ENCODE results near the gene KLHDC3. TPM values are rescaled to one million over a fixed set of nuclear protein-coding genes. Genes with fewer than 3 reads are reported as not detected.

The KLHDC3 gene
- total and polyA plus RNA-seq, 2 of the 8 experiments (the other 6 are each of a cell fraction or from before 2014, with no cell fraction given), result 181 to 203 TPM

DNA sequence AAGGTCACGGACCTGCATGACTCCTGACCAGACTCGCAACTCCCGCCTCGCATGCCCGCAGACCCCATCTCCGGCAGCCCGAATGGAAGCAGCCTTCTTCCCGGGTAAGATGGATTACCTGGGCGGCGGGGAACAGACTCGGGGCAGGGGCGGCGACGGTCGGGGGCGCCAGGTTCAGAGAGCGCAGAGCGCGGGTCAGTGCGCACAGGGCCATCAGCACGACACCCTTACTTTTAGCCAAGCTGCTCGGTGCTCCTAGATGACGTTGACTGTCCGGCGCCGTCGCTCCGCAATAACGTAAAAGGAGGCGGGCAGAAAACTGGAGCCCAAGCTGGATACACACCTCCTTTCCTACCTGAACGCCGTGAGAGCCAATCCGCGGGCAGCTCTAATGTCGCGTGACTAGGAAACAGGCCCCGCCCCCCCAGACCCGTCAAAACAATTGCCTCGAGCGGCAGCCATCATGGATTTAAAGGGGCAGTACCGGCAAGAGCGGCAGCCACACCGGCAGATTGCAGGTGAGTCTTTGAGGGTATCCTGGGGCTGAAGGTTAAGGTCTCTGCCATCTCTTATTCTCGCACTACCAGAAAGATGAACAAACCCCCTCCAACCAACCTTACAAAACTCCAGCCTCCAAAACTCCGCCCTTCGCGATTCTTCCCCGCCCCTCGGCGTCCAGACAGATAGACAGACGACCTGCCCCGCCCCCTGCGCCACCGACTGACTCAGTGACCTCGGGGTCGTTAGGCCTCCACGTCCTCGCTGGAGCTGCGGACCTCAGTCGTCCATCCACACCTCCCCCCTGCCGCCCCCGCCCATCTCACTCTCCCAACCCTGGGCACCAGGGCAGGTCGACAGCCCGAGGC is 45.4 kb downstream of the KLHDC3 start, which contains the start of the genes KLC4 and MRPL2:
Gene KLC4, plus strand, starts transcription at position 464 of the 866 bp plus-strand sequence. CDS start 1,705 bp downstream, outside the sequence.
Gene MRPL2, minus strand, starts transcription at position 267 of the 866 bp plus-strand sequence. Its CDS starts 53 bp downstream, at position 214.
- no peaks in the 10 kb centered on the region for H3K27me3 ChIP-seq (replicated peaks in 1 of 4; ENCODE audit: control insufficient read depth in 3 of 4, extremely low read depth in 1 of 4, insufficient read depth in 3 of 4, low read length in 3 of 4)
- peak within 1 kb of the TSS; percentile 90 to 99 (median 98) for H3K4me3 ChIP-seq (ENCODE audit: extremely low read depth in 1 of 4, insufficient read depth in 2 of 4, low read depth in 3 of 4, low read length in 4 of 4)
- H3K23ac ChIP-seq (ENCODE audit: insufficient read length), result no peak within 1 kb of the TSS
- H3K36me3 ChIP-seq (ENCODE audit: control insufficient read depth in 2 of 4, insufficient read depth in 4 of 4, low read length in 3 of 4), result peaks cover 3 to 16% (median 11%) of the 10 kb centered on the region in 4 experiments; a peak in 6 of 8 replicates
- peaks cover 6 to 16% of the 10 kb centered on the region in 2 experiments; a peak in 3 of 4 replicates for H3K79me2 ChIP-seq (ENCODE audit: control insufficient read depth in 1 of 2, insufficient read depth in 2 of 2, low read length in 2 of 2)
- H3K14ac ChIP-seq (ENCODE audit: insufficient read length), result no peak within 1 kb of the TSS
- peak within 1 kb of the TSS; percentile 55 for H3K56ac ChIP-seq (replicated peaks; ENCODE audit: insufficient read length, low read depth, low read length)
- DNase-seq (ENCODE audit: low read depth in 1 of 2, low spot score in 2 of 2), result peak; percentile 94 to 99
- H2AFZ ChIP-seq (ENCODE audit: low read length), result peak within 1 kb of the TSS; percentile 95; the same call in 1 of the 2 replicates
- H3K4me1 ChIP-seq (replicated peaks in 1 of 4; ENCODE audit: control insufficient read depth in 3 of 4, insufficient read depth in 4 of 4, low read length in 3 of 4), result peaks cover 4 to 10% (median 5%) of the 10 kb centered on the region in 4 experiments; a peak in 5 of 7 replicates
- no peak within 1 kb of the TSS; the same call in 1 of the 2 replicates for H2BK15ac ChIP-seq (ENCODE audit: low read length)
- peak within 1 kb of the TSS; percentile 81 for H2BK5ac ChIP-seq (ENCODE audit: low read depth, low read length)
- peak; percentile 36 for FAIRE-seq
- WGBS, 2 experiments (ENCODE audit: extremely low coverage in 1 of 2, insufficient coverage in 1 of 2, insufficient read length in 1 of 2, insufficient replicate concordance in 2 of 2, low coverage in 1 of 2, low lambda C conversion rate in 2 of 2, missing lambda C conversion rate in 1 of 2), result 1% methylated on average over 54 of the region's 64 CpGs; no CpG with 5 or more reads in 1 of the 2 experiments
- peak within 1 kb of the TSS; percentile 67 for H4K91ac ChIP-seq (replicated peaks; ENCODE audit: insufficient read length, low read length)
- peak within 1 kb of the TSS; percentile 89 for H3K27ac ChIP-seq (ENCODE audit: low read depth, low read length)
- H3K4me2 ChIP-seq (ENCODE audit: insufficient read depth in 1 of 2, low read depth in 2 of 2, low read length in 2 of 2), result peak within 1 kb of the TSS; percentile 74 to 92
- H4K20me1 ChIP-seq (replicated peaks in 1 of 2; ENCODE audit: control insufficient read depth in 1 of 2, insufficient read depth in 2 of 2, low read length in 2 of 2), result no peaks in the 10 kb centered on the region
- no peaks in the 10 kb centered on the region for H3K9me3 ChIP-seq (ENCODE audit: insufficient read depth in 2 of 2, low read depth in 1 of 2, low read length in 1 of 2)
- H3K9ac ChIP-seq (replicated peaks in 1 of 4; ENCODE audit: extremely low read depth in 1 of 4, low read depth in 3 of 4, low read length in 3 of 4), result peak within 1 kb of the TSS; percentile 82 to 92 (median 91)
- peak within 1 kb of the TSS; percentile 18; the same call in 1 of the 2 replicates for H2BK12ac ChIP-seq (ENCODE audit: low read depth, low read length)
- peak within 1 kb of the TSS; percentile 86; the same call in 1 of the 2 replicates for H3K18ac ChIP-seq (ENCODE audit: extremely low read depth, low read length)
- H3K4ac ChIP-seq (replicated peaks; ENCODE audit: insufficient read length, low read depth, low read length), result no peak within 1 kb of the TSS
- no peak within 1 kb of the TSS for H2BK20ac ChIP-seq (ENCODE audit: low read length)
- no peak within 1 kb of the TSS for H2BK120ac ChIP-seq (replicated peaks; ENCODE audit: low read depth, low read length)
- H4K5ac ChIP-seq (ENCODE audit: insufficient read length, low read depth, low read length), result peak within 1 kb of the TSS; percentile 88
- POLR2A ChIA-PET (ENCODE audit: partially characterized antibody), result interaction anchor here (0.6 to 3.5 kb wide), 32 partner anchors 8 to 310 kb away, joined by 3 to 19 read pairs (median 4); partner anchors contain the start of genes CNPY3, DNPH1, KLHDC3 and MEA1
- no peak within 1 kb of the TSS; the same call in 1 of the 2 replicates for H2AK5ac ChIP-seq (ENCODE audit: low read depth, low read length)
- peak within 1 kb of the TSS; percentile 94 for H4K8ac ChIP-seq (ENCODE audit: extremely low read depth, insufficient read depth, low read length)
- CTCF ChIA-PET (ENCODE audit: partially characterized antibody), result interaction anchor here (0.5 to 3.1 kb wide), 10 partner anchors 7 to 166 kb away, joined by 3 to 20 read pairs (median 4); no protein-coding TSS in a partner anchor
- H3K79me1 ChIP-seq (ENCODE audit: low read depth, low read length), result peaks cover 14% of the 10 kb centered on the region
- H3K23me2 ChIP-seq (ENCODE audit: low read depth, low read length), result peaks cover 10% of the 10 kb centered on the region; the same call in 1 of the 2 replicates
- TF ChIP-seq RNF2 (IDR thresholded peaks at IDR 0.05; ENCODE audit: borderline replicate concordance, low read depth, low read length, missing control alignments, poor library complexity, severe bottlenecking) (no peak), FOSL1 (IDR thresholded peaks at IDR 0.05; ENCODE audit: insufficient read depth, low read depth, low read length) (no peak), EP300 (IDR thresholded peaks at IDR 0.05; ENCODE audit: borderline replicate concordance in 1 of 2, low read depth in 2 of 2, low read length in 2 of 2) (0 out of 3 replicates have a peak, but pooled peaks of 1 of the 2 experiments have one; percentile 10), CREB1 (IDR thresholded peaks at IDR 0.05) (peak; percentile 100), ZNF274 (IDR thresholded peaks at IDR 0.05; ENCODE audit: borderline replicate concordance, extremely low read depth, low read length) (no peak)
- TF ChIP-seq, protein P1, sequence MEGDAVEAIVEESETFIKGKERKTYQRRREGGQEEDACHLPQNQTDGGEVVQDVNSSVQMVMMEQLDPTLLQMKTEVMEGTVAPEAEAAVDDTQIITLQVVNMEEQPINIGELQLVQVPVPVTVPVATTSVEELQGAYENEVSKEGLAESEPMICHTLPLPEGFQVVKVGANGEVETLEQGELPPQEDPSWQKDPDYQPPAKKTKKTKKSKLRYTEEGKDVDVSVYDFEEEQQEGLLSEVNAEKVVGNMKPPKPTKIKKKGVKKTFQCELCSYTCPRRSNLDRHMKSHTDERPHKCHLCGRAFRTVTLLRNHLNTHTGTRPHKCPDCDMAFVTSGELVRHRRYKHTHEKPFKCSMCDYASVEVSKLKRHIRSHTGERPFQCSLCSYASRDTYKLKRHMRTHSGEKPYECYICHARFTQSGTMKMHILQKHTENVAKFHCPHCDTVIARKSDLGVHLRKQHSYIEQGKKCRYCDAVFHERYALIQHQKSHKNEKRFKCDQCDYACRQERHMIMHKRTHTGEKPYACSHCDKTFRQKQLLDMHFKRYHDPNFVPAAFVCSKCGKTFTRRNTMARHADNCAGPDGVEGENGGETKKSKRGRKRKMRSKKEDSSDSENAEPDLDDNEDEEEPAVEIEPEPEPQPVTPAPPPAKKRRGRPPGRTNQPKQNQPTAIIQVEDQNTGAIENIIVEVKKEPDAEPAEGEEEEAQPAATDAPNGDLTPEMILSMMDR (IDR thresholded peaks at IDR 0.05; ENCODE audit: control extremely low read depth in 1 of 3, insufficient read depth in 1 of 3, low read depth in 1 of 3, low read length in 3 of 3), result no peak

All from H1 (cell line).